Astrocyte (in vitro differentiated cells and primary cell): ENCODE data around the gene HECW1. TPM values are rescaled to one million over a fixed set of nuclear protein-coding genes. Genes with fewer than 3 reads are reported as not detected.
"Not testable (repeated sequence)": the region's sequence is repeated elsewhere in the genome, so short reads cannot be mapped to it uniquely, and the experiment has no call there.

Experiments
- DNase-seq: peaks from one replicate; pipeline ENCODE4 v3.0.0-alpha.2; 2010; ENCODE audit warnings: low read depth
- FAIRE-seq: peaks from 2 replicates; lab custom pipeline; 2011; peaks lifted over from hg19 to GRCh38; lab: Jason Lieb, UNC
- H2AFZ ChIP-seq: 2 replicates; pipeline ENCODE4 v1.6.0; 2012; ENCODE audit warnings: low read depth, low read length, inconsistent platforms
- H3K27ac ChIP-seq: 2 replicates; pipeline ENCODE4 v1.5.1; 2011; ENCODE audit warnings: low read depth, low read length, inconsistent platforms
- H3K27me3 ChIP-seq: 2 replicates; pipeline ENCODE4 v1.6.0; 2011; ENCODE audit warnings: low read length, inconsistent platforms; ENCODE audit not compliant: insufficient read depth
- H3K36me3 ChIP-seq: 2 replicates; pipeline ENCODE4 v1.5.1; 2011; ENCODE audit warnings: low read length, inconsistent platforms; ENCODE audit not compliant: insufficient read depth
- H3K4me1 ChIP-seq: 2 replicates; pipeline ENCODE4 v1.5.1; 2011; ENCODE audit warnings: low read length, inconsistent platforms; ENCODE audit not compliant: insufficient read depth
- H3K4me2 ChIP-seq: 2 replicates; pipeline ENCODE4 v1.6.0; 2012; ENCODE audit warnings: low read length, inconsistent platforms
- H3K4me3 ChIP-seq: 2 replicates; pipeline ENCODE4 v1.5.1; 2011; ENCODE audit warnings: low read depth, mild to moderate bottlenecking, low read length, inconsistent platforms; ENCODE audit not compliant: insufficient read depth
- H3K79me2 ChIP-seq: 2 replicates; pipeline ENCODE4 v1.6.0; 2012; ENCODE audit warnings: mild to moderate bottlenecking, low read length, inconsistent platforms; ENCODE audit not compliant: insufficient read depth
- H3K9ac ChIP-seq: 2 replicates; pipeline ENCODE4 v1.6.0; 2012; ENCODE audit warnings: mild to moderate bottlenecking, low read length, inconsistent platforms
- H3K9me3 ChIP-seq: 2 replicates; pipeline ENCODE4 v1.5.1; 2012; ENCODE audit warnings: low read depth, mild to moderate bottlenecking, low read length, inconsistent platforms; ENCODE audit not compliant: insufficient read depth
- H4K20me1 ChIP-seq: 2 replicates; pipeline ENCODE4 v1.6.0; 2012; ENCODE audit warnings: low read length, inconsistent platforms; ENCODE audit not compliant: insufficient read depth
- H3K27ac Mint-ChIP-seq: one replicate; pipeline ENCODE4 v1.8.0; 2021; ENCODE audit warnings: mild to moderate bottlenecking, mixed read lengths; ENCODE audit not compliant: unreplicated experiment
- H3K27me3 Mint-ChIP-seq: one replicate; pipeline ENCODE4 v1.8.0; 2021; ENCODE audit warnings: low read depth, mixed read lengths; ENCODE audit not compliant: unreplicated experiment
- H3K36me3 Mint-ChIP-seq: one replicate; pipeline ENCODE4 v1.8.0; 2021; ENCODE audit warnings: low read depth, mixed read lengths; ENCODE audit not compliant: unreplicated experiment
- H3K4me1 Mint-ChIP-seq: one replicate; pipeline ENCODE4 v1.8.0; 2021; ENCODE audit warnings: low read depth, mixed read lengths; ENCODE audit not compliant: unreplicated experiment
- H3K4me3 Mint-ChIP-seq: one replicate; pipeline ENCODE4 v1.8.0; 2021; ENCODE audit warnings: mild to moderate bottlenecking, moderate library complexity, mixed read lengths; ENCODE audit not compliant: unreplicated experiment
- H3K9me3 Mint-ChIP-seq: one replicate; pipeline ENCODE4 v1.8.0; 2021; ENCODE audit warnings: mild to moderate bottlenecking, mixed read lengths; ENCODE audit not compliant: unreplicated experiment
- CTCF ChIP-seq: IDR thresholded peaks from 2 replicates; pipeline ENCODE4 v1.5.1; 2011; ENCODE audit warnings: low read depth, mild to moderate bottlenecking, inconsistent platforms, low read length, moderate library complexity; ENCODE audit not compliant: insufficient read depth
- EZH2 ChIP-seq: IDR thresholded peaks from 2 replicates; pipeline ENCODE4 v1.6.1; 2012; ENCODE audit warnings: mild to moderate bottlenecking, low read length, inconsistent platforms; ENCODE audit not compliant: insufficient read depth
- total RNA-seq: library from RNA; stranded (reverse); gene quantifications from 2 replicates; pipeline ENCODE4 v1.2.1, GENCODE V29; 2021

The HECW1 gene
- total RNA-seq, 1 donor from 2014 or later = 3.3 TPM

- Mint-ChIP-seq H3K4me3 (no peak overlapping the region), H3K36me3 (no peaks in the 10 kb centered on the region), H3K27me3 (peaks cover 7% of the 10 kb centered on the region), H3K9me3 (no peaks in the 10 kb centered on the region), H3K27ac (no peak overlapping the region), H3K4me1 (peaks cover 4% of the 10 kb centered on the region)
- H3K9me3 ChIP-seq = no peaks in the 10 kb centered on the region
- H2AFZ ChIP-seq = no peak overlapping the region
- FAIRE-seq (no peak), DNase-seq (no peak)
- H3K4me1 ChIP-seq = no peaks in the 10 kb centered on the region
- peaks cover 4% of the 10 kb centered on the region for H3K27me3 ChIP-seq
- no peaks in the 10 kb centered on the region for H3K79me2 ChIP-seq
- TF ChIP-seq CTCF = no peak
- no peak for TF ChIP-seq EZH2
- no peak overlapping the region for H3K27ac ChIP-seq
- no peak overlapping the region for H3K4me2 ChIP-seq
- H3K36me3 ChIP-seq = no peaks in the 10 kb centered on the region
- H3K9ac ChIP-seq = no peak overlapping the region
- no peaks in the 10 kb centered on the region for H4K20me1 ChIP-seq
- H3K4me3 ChIP-seq = no peak overlapping the region
Observed at GRCh38 chr7:43337811-43338210, 225.4 kb downstream of the HECW1 start.

GRCh38 chr7:43341132-43341531 is 228.7 kb downstream of the HECW1 start:
- Mint-ChIP-seq H3K4me1 (peaks cover 6% of the 10 kb centered on the region), H3K36me3 (no peaks in the 10 kb centered on the region), H3K27me3 (peaks cover 7% of the 10 kb centered on the region), H3K4me3 (no peak overlapping the region), H3K9me3 (no peaks in the 10 kb centered on the region), H3K27ac (no peak overlapping the region)
- no peak overlapping the region for H3K9ac ChIP-seq
- H2AFZ ChIP-seq = no peak overlapping the region
- H3K9me3 ChIP-seq = no peaks in the 10 kb centered on the region
- H3K36me3 ChIP-seq = no peaks in the 10 kb centered on the region
- FAIRE-seq (no peak), DNase-seq (no peak)
- H3K4me2 ChIP-seq = no peak overlapping the region
- H3K27me3 ChIP-seq = peaks cover 4% of the 10 kb centered on the region
- TF ChIP-seq EZH2 (no peak), CTCF (no peak)
- H4K20me1 ChIP-seq = no peaks in the 10 kb centered on the region
- no peak overlapping the region for H3K27ac ChIP-seq
- H3K79me2 ChIP-seq = no peaks in the 10 kb centered on the region
- H3K4me1 ChIP-seq = no peaks in the 10 kb centered on the region
- H3K4me3 ChIP-seq = no peak overlapping the region

- not testable (repeated sequence) for H2AFZ ChIP-seq, H3K36me3 ChIP-seq, DNase-seq, H3K27me3 Mint-ChIP-seq, H4K20me1 ChIP-seq, H3K27ac Mint-ChIP-seq, H3K4me1 ChIP-seq, H3K79me2 ChIP-seq, H3K9me3 ChIP-seq, H3K27ac ChIP-seq, H3K4me3 Mint-ChIP-seq, H3K4me1 Mint-ChIP-seq, H3K4me2 ChIP-seq, H3K9ac ChIP-seq, H3K9me3 Mint-ChIP-seq, H3K36me3 Mint-ChIP-seq, FAIRE-seq, H3K4me3 ChIP-seq, H3K27me3 ChIP-seq
Observed at GRCh38 chr7:43343417-43343816, 231.0 kb downstream of the HECW1 start.

DNA sequence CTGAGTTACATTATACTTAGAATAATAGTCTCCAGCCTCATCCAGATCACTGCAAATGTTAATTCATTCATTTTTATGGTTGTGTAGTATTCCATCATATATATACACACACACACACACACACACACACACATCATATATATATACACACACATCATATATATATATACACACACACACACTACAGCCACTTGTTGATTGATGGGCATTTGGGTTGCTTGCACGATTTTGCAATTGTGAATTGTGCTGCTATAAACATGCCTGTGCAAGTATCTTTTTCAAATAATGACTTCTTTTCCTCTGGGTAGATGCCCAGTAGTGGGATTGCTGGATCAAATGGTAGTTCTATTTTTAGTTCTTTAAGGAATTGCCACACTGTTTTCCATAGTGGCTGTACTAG is 233.2 kb downstream of the HECW1 start:
- H3K4me3 Mint-ChIP-seq, H3K9me3 Mint-ChIP-seq, FAIRE-seq: not testable (repeated sequence)

More for the DNA sequence above, 233.2 kb downstream of the HECW1 start:
- not testable (repeated sequence) for H3K4me3 ChIP-seq, H3K27ac ChIP-seq, DNase-seq, H3K27me3 Mint-ChIP-seq, H3K27me3 ChIP-seq, H4K20me1 ChIP-seq, H3K27ac Mint-ChIP-seq, H2AFZ ChIP-seq, H3K4me1 Mint-ChIP-seq, H3K36me3 ChIP-seq, H3K79me2 ChIP-seq, H3K4me2 ChIP-seq, H3K9ac ChIP-seq, H3K4me1 ChIP-seq, H3K9me3 ChIP-seq, H3K36me3 Mint-ChIP-seq
